Non-pigmented ciliary epithelial cell (primary cell): ENCODE results near the gene B4GALNT3.
A peak's percentile ranks its signal among the peaks of the same experiment; 100 is the strongest.
"Not testable (repeated sequence)": the region's sequence is repeated elsewhere in the genome, so short reads cannot be mapped to it uniquely, and the experiment has no call there.

Experiments used
- DNase-seq: peaks from one replicate; pipeline ENCODE4 v3.0.0-alpha.2; 2010; ENCODE audit warnings: low read depth

Gene B4GALNT3

DNA sequence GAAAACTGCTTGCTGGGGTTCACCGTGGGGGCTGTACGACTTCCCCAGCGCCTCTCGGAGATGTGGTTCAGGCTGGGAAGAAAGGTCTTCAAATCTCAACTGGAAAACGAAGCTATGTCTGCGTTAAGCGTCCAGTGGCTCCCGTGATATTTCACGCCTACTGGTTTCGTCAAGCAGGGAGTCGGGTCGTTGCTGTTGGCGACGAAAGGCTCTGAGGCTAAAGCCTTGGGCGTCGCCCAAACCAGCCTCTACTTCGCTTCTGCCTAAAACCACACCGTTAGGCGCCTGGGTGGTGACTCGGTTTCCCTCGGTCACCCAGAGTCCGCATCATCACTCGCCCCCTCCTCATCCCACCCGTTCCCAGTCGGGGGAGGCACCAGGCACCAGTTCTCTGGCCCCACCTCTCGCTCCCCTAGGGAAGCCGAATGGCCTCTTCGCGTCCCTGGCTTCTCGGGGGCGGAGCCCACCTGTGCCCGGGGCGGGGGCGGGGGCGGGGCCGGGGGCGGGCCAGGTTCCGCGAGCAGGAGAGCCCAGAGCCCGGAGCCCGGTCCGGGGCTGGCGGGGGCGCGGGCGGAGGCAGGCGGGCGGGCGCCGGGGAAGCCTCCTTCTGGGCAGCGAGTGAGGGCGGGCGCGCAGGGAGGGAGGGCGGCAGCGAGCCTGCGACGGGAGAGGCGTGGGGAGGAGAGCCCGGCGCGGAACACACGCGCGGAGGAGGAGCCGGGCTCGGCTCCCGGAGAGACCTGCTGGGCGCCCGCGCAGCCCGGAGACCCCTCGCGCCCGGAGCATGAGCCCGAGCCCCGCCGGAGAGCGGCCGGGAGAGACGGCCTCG, at the start of gene B4GALNT3:
B4GALNT3 (plus strand) TSS at position 510 of the 829 bp plus-strand sequence. CDS start 438 bp downstream, outside the sequence.
- no peak for DNase-seq

DNA sequence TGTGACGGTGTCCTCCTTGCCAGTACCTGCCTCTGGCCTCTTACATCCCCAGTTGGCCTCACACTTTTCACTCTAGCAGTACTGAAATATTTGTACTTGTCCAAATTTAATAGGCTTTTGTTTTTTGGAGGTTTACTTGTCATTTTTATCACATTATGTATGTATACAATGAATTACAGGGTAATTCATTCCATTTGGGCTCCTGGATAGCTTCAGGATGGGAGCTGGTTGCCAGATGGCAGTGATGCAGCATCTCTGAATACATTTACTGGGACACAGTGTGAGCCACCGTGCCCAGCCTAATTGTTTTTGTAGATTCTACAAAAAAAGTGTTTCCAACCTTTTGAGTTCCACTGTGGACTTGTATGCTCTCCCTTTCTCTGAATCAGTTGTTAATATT, 44.9 kb upstream of the B4GALNT3 start:
- DNase-seq: no peak

DNA sequence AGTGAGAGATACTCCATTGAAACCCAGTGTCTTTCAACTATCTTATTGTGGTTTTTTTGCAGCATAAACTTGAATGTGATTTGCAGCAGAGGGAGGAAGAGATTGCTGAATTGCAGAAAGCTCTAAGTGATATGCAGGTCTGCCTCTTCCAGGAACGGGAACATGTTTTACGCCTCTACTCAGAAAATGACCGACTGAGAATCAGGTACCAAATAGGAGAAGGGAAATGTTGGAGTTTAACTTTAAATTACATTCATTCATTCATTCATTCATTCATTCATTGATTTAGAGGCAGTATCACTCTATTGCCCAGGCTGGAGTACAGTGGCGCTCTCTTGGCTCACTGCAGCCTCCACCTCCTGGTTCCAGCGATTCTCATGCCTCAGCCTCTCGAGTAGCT, 41.3 kb upstream of the B4GALNT3 start:
- DNase-seq: no peak

DNA sequence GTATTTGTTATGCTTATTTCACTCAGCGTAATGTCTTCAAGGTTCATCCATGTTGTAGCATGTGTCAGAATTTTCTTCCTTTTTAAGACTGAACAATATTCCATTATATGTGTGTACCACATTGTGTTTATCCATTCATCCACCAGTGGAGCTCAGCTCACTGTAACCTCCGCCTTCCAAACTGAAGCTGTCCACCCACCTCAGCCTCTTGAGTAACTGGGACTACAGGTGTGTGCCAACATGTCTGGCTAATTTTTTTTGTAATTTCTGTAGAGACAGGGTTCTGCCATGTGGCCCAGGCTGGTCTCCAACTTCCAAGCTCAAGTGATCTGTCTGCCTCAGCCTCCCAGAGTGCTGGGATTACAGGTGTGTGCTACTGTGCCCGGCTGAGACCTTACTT, 37.2 kb upstream of the B4GALNT3 start:
- DNase-seq: no peak

DNA sequence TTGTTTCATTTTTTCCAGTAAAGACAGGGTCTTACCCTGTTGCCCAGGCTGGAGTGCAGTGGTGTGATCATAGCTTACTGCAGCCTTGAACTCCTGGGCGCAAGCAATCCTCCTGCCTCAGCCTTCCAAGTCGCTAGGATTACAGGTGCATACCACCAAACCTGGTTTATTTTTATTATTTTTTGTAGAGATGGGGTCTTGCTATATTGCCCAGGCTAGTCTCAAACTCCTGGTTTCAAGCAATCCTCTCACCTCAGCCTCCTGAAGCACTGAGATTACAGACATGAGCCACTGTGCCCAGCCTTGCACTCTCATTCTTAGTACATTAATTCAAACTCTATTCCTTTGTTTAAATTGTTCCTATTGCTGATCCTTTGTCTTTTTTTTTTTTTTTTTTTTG, 24.0 kb upstream of the B4GALNT3 start:
- not testable (repeated sequence) for DNase-seq

DNA sequence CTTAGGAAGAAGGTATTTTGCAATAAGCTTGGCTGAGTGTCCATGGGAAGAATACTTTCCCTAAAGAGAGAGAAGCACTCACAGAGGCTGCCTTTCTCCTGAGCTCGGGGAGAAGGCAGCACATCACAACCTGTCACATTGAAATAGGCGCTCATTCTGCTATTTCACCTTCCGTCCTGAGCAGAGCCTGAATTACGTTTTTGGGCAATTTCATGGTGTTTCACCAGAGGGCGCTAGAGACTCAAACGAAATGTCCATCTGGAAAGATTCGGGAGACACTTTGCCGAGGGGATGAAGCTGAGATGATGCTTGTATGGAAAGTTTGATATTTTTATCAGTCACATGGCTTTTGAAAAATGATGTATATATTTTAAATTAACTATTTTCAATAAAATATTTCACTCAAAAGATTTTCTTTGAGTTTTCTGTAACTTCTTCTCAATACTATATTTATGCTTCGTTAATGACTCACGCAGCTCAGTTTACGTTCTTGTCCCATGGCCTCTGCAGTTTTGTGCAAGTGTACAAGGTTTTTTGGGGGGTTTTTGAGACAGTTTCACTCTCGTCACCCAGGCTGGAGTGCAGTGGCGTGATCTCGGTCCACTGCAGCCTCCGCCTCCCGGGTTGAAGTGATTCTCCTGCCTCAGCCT, 17.4 kb upstream of the B4GALNT3 start:
- peak; percentile 3 for DNase-seq

DNA sequence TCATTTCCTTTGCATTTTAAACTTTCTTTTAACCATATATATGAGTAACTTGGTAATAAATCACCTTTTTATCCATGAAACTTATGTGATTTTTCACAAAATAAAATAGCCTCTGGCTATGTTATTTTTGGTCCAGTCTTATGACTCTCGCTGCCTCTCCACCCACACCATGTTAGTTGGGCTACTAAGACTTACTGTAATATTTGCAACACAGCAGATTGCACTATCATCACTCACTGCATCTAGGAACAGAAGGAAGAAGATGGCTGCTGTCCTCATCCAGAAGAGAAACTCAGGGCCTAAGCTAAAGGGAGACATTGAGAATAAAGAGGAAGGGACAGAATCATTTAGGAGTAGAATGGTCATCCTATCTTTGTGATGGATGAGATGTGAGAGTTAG, 12.6 kb upstream of the B4GALNT3 start:
- DNase-seq: no peak

DNA sequence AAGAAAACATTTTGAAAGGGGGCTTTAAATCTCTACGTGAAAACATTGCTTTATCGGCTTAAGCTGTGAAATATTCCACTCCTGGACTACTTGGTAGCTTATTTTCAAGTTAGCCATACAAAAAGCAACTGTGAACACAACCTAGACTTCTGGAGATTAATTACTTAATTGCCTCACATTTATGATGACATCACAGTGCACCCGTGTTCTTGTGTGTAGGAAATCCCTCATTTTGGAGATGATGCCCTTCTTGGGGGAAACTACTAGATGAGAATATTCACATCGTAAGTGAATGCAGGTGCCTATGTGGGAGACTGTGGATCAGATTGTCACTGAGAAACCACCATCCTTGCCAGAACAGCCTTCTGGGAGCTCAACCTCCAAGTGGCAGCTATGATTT, 10.5 kb upstream of the B4GALNT3 start:
- DNase-seq: no peak

DNA sequence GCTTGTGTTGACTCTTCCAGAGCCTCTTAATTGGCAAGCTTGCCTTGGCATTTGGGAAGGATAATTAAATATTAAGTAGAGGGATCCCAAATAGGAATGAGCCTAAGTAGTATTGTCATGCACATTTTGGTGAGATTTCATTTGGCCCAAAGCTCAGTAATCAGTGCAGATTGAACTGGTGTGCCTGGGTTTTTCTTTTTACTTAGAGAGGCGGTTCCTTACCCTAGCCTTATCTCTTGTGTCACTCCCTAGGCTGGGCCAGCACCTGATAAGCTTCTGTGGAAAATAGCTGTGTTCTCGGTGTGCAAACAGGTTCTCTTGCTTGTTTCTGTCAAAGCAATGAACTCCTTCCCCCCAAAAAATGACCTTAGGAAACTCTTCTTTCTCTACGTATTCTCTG, 9.3 kb upstream of the B4GALNT3 start:
- DNase-seq: no peak

DNA sequence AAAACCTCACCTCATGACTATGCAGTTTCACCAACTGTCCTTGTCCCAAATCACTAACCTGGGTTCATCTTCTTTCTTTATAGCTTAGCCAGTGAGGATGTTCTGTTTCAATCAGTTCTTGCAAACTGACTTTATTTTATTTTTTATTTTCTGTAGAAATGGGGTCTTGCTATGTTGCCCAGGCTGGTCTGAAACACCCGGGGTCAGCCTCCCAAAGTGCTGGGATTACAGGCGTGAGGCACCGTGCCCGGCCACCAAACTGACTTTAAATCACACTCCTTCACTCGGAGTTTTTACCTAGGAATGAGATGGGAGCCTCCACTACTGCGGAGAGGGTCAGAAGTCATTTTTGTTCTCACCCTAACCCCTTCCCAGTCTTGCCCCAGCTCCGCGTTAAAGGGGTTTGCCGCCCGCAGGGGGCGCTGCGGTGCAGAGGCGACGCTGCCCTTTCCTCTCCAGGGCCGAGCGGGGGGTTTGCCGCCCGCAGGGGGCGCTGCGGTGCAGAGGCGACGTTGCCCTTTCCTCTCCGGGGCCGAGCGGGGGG, 7.0 kb upstream of the B4GALNT3 start:
- DNase-seq: no peak

DNA sequence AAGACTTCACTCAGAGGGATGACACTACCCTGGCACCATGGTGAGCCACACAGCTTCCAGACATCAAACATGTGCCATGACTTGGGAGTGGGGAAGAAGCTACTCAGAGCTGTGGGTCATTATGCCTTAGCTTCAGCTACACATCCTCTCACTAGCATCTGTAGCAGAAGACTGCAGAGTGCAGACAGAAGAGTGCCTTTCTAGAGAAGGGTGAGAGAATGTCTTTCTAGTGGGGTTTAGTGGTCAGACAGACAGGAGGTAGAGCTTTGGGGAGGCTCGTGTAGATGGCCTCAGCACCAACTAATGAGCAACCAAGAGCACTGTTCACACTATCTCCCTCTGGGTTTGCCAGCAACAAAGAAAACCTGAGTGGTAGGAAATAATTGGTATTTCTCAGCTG, 4.9 kb upstream of the B4GALNT3 start:
- no peak for DNase-seq

DNA sequence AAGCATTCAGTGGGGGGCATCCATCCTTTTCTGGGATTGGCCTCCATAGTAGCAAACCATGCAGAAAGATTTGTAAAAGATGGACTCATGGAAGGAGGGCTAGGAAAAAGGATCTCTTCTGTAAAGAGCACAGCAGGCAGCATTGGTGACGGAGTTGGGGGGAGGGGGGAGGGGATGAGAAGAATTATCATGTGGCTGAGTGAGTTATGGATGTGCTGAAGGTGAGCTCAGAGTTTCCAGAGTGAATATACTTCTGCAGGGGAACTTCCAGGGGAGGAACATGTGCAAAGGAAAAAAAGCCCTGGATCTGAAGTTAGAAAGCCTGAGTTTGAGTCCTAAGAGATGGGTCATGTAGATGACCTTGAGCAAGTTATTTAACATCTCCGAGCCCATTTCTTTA, 3.9 kb upstream of the B4GALNT3 start:
- DNase-seq: no peak

DNA sequence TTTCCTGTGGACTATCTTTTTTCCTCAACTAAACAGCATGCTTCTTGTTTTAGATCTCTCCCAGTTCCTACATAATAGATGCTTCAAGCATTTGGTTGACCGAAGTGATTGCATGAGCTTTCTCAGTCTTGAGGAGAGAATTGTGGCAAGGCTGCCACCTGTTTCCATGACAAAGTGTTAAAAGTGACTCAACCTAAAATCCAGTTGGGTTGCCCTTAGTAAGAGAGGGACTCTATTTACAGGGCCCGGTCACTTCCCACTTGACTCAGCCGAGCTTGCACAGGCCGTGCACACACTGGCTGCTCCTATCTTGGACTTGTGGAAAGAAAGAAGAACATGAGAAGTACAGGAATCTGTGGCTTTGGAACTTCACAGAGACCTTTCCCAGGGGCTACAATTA, 2.1 kb upstream of the B4GALNT3 start:
- DNase-seq: no peak

DNA sequence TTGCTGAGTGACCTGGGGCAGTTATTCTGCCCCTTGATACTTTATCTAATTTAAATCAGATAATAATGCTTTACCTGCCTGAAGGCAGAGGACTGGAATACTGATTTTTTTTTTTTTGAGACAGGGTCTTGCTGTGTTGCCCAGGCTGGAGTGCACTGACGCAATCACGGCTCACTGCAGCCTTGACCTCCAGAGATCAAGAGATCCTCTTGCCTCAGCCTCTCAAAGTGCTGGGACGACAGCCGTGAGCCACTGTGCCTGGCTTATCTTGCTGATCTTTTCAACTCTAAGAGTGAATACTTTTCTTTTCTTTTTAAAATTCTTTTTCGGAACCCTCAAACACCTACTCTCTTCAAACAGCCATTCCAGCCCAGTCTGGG, 699 bp upstream of the B4GALNT3 start:
- DNase-seq: no peak

DNA sequence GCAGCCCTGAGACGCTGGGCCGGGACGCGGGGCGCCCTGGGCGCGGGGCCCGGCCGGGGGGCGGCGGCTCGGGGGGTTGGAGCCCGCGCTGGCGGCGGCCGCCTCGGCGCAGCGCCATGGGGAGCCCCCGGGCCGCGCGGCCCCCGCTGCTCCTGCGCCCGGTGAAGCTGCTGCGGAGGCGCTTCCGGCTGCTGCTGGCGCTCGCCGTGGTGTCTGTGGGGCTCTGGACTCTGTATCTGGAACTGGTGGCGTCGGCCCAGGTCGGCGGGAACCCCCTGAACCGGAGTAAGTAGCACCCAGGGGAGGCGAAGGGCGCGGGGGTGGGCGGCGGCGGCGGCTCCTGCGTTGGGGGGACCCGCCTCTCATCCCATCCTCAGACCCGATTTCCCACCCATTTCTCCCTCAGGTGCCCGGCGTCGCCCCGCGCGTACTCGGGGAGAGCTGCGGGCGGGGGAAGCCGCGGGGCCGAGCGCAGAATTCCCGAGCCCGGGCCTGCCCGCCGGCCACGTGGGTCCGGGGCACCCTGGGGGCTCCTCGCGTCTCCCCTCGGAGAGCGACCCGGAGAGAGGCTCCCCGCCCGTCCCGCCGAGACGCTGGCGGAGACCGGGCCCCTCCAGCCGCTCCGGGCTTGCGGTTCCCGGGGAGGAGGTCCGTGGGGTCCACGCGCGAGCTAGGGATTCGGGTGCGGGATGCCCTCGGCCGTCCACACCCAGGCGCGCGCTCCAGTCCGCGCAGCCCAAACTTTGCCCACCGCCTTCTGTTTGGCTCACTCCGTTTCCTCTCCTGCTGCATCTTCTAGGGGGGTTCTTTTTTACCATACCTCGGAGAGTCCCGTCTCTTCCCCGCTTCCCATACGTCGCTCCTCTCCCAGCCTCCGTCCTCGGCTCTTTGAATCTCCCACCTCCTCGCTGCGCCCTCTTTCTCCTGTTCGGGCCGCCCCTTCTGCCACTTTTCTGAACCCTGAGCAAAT, 807 bp downstream of the B4GALNT3 start:
- no peak for DNase-seq

DNA sequence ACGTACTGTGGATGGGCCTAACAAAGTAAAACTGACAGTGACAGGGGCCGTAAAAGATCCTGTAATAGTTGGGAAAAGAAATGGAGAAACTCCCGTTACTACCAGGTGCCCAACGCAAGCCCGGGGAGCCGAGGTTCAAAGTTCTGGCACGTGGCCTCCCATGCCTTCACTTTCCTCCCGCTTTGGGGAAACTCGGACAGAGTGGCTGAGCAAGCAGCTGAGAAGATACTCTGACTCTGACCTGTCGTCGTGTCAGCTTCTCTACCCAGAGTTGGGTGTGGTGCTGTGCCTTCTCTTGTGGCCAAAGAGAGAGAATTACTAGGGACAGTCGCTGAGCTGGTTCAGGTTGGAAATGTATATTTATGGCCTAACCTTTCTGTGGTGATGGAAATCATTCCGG, 1.7 kb downstream of the B4GALNT3 start:
- no peak for DNase-seq

DNA sequence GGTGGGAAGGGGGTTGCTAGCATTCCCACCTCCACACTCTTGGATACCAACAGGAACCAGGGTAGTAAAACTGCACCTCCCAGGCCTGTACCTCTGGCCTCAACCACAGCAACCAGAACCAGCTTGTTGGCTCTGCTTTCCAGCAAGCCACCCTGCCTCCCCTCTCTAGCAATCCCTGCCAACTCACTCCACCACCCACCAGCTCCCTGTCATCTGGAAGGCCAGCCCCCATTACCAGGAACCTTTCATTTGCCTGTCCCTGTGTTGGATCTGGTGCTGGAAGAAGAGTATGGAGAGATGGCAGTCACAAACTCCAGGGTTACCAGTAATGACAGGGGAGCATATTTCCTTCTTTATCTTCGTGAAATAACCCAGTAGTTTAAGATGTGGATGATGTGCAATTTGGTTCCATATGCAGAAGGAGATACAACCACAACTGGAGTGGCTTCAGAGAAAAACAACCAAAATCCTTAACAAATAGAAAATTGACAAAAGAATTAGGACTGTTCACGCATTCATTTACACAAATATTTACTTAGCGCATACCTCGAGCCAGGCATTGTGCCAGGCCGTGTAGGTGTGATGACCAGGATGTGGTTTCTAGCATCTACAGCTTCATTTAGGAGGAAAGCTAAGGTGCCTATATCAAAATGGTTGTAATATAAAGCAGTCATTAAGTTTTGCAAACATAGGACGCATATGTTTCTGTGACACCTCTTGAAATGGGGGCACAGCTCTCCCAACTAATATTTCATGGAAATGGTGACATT, 3.4 kb downstream of the B4GALNT3 start:
- DNase-seq: no peak

DNA sequence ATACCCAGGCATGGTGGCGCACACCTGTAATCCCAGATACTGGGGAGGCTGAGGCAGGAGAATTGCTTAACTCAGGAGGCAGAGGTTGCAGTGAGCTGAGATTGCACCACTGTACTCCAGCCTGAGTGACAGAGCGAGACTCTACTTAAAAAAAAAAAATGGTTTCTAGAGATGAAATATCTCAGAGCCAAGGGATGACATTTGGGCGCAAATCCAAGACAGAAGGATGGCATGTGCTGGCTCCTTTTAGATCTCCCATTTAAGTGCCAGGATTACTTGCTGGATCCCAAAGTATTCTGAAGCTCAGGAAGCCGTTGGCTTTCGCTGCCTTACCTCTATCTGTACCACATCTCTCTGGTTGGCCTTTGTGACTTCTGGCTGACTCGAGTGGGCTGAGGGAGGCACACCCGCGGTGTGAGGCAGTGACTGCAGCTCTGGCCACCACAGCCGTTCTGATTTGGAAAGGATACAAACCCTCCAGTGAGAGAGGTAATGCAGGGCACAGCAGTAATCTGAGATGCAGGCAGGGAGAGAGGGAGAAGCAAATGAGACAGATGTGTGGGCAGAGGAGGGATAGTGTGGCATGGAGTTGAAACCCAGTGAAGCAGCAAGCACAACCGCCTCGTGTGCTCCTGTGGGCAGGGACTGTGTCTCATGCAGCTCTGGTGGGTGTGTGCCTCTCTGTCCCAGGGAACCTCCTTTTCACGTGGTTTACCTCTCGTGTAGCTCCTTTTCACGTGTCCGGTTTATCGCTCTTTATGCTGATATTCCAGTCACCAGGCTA, 4.9 kb downstream of the B4GALNT3 start:
- no peak for DNase-seq

DNA sequence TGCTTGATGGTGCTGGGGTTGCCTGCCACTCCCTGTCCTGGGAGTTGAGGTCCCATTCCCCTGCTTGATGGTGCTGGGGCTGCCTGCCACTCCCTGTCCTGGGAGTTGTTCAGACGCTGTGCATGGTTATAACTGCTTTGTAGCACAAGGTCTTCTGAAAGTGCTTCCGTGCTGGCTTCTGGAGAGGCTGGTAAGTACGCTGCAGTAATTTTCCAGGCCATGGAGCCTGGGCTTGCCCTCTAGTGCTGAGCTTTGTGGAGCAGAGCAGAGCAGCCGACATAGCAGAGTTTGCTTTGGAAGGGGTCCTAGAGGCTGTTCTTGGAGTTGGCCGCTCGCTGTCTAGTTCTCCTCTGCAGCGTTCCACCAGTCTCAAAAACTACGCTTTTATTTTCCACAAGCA, 6.3 kb downstream of the B4GALNT3 start:
- no peak for DNase-seq

DNA sequence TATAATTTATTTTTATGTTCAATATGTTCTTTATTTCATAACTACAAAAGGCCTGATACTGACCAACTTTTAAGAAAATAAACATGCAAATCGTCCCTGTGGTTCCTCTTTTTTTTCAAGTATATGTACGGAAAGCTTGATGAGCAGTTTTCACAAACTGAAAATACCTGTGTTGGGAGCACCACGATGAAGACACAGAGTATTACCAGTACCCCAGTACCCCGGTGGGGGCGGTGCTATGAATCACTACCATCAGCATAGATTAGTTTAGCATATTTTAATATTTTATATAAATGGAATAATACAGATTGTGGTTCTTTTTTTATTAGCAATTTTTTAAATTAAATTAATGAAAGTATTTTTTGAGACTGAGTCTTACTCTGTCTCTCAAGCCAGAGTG, 7.0 kb downstream of the B4GALNT3 start:
- DNase-seq: no peak

DNA sequence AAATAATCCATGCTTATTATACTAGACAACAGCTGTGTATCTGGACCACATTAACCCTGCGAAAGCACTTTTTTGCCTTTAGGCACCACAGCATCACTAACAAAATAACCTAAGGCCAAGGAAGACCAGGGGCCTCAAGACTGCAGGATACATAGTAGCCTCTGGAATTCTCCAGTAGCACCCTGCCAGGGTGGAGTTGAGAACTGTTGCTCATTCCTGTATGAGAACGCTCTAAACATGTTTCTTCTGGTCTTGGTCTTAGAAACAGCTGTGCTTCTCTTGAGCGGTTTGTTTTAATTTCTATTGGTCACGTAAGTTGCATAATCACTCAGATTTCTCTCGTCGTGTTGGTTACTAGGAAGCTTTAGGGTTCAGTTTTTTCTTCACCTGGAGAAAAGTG, 7.9 kb downstream of the B4GALNT3 start:
- no peak for DNase-seq
